Psoas muscle (tissue), 8 donors: Measurements from ENCODE around the gene LYPLA2. TPM values are rescaled to one million over a fixed set of nuclear protein-coding genes. Genes with fewer than 3 reads are reported as not detected.
A peak's percentile ranks its signal among the peaks of the same experiment; 100 is the strongest.
"Not testable (repeated sequence)": the region's sequence is repeated elsewhere in the genome, so short reads cannot be mapped to it uniquely, and the experiment has no call there.

Experiments
- ATAC-seq, 4 donors: fragments of 200-7000 bp; cut with Tn5 transposase; one replicate each; pipeline ENCODE4 v1.9.1; 2020; ENCODE audit warnings: moderate library complexity in 3 of 4, mild to moderate bottlenecking in 2 of 4
- DNase-seq, 2 donors: peaks; one replicate each; pipeline ENCODE4 v3.0.0-alpha.2; 2020
- H3K27ac ChIP-seq: fragments of 200-600 bp; one replicate; pipeline ENCODE4 v1.8.0; 2022
- H3K27me3 ChIP-seq, 3 donors: fragments of 200-600 bp in 1 of 3; one replicate each; pipeline versions ENCODE4 v1.6.1 to v1.8.0; 2013 to 2022; ENCODE audit warnings: low read length in 2 of 3, mild to moderate bottlenecking in 2 of 3, moderate library complexity in 1 of 3; ENCODE audit not compliant: insufficient read depth in 3 of 3
- H3K36me3 ChIP-seq, 2 donors: fragments of 200-600 bp in 1 of 2; one replicate each; pipeline versions ENCODE4 v1.6.1 to v1.8.0; 2013 to 2022; ENCODE audit warnings: low read depth in 1 of 2, mild to moderate bottlenecking in 1 of 2, moderate library complexity in 1 of 2; ENCODE audit not compliant: insufficient read depth in 1 of 2
- H3K4me1 ChIP-seq: fragments of 200-600 bp; one replicate; pipeline ENCODE4 v1.8.0; 2022
- H3K4me3 ChIP-seq: fragments of 200-600 bp; one replicate; pipeline ENCODE4 v1.8.0; 2022; ENCODE audit warnings: mild to moderate bottlenecking
- H3K9me3 ChIP-seq: fragments of 200-600 bp; one replicate; pipeline ENCODE4 v1.8.0; 2022
- CTCF ChIP-seq: fragments of 200-600 bp; IDR thresholded peaks from one replicate; pipeline ENCODE4 v1.8.0; 2022; ENCODE audit warnings: antibody characterized with exemption
- WGBS, 3 donors: extraction: QIAGEN DNeasy Blood & Tissue Kit; methylation state at CpG; one replicate each; pipeline versions ENCODE4 v1.1.6 to v1.1.7; 2013; 5-methylcytosine and 5-hydroxymethylcytosine counted together
- intact Hi-C, 2 donors: fragments of 100-400 bp; cut with DNase I; formaldehyde crosslinking; loops; one replicate each; pipeline versions ENCODE4 v1.11.0 to v1.14.2; 2022
- polyA plus RNA-seq, 3 donors: library from polyadenylated mRNA; stranded (reverse); fragments of 200-250 nt; gene quantifications; one replicate each; pipeline ENCODE4 v1.2.3, GENCODE V29; 2013
- total RNA-seq, 4 donors: library from RNA; stranded (reverse); fragmentation: NEBNext Ultra II Directional in 2 of 4; extraction: Animal tissue kit (Norgen Biotek cat#: 25700) in 2 of 4; gene quantifications; one replicate each; pipeline versions ENCODE4 v1.2.1 to v1.2.4, GENCODE V29; 2021 to 2023
- donor health status: healthy with polysubstance abuse.
- donor health status: DM: no; HTN: no; CAD: no; lungs with moderate emphysema.
- donor health status: Bipolar disorder and iron deficiency.
- donor health status: healthy.
- donor health status: DM: yes; HTN: yes; CAD: no.
- donor health status: DM: no; HTN: no; CAD: no.
- donor health status: DM: no; HTN: no; CAD: no.
- donor health status: DM: yes; HTN: yes; CAD: no.

LYPLA2 gene
- total and polyA plus RNA-seq, 7 donors = 24.0 to 97.6 (median 35.2) TPM

GRCh38 chr1:23793018-23793781, 2.3 kb downstream of the LYPLA2 start:
- Histone ChIP-seq H3K9me3 (no peaks in the 10 kb centered on the region), H3K27me3 (no peaks in the 10 kb centered on the region), H3K4me1 (peaks cover 21% of the 10 kb centered on the region), H3K36me3 (peaks cover 0 to 34% of the 10 kb centered on the region in 2 donors), H3K27ac (peak overlapping the region; percentile 9), H3K4me3 (no peak overlapping the region)
- 48 to 73% (median 50%) methylated on average over 16 of the region's 16 CpGs for WGBS, 3 donors
- DNase-seq (peak in 1 of 2 donors; percentile 62), ATAC-seq (peak in 2 of 4 donors; percentile 18 to 22)
- TF ChIP-seq CTCF = no peak
- intact Hi-C loops = no loop called here

- H3K27ac ChIP-seq = no peak overlapping the region
- H3K4me1 ChIP-seq = peaks cover 25% of the 10 kb centered on the region
- 52 to 55% (median 53%) methylated on average over 16 to 21 of the region's 21 CpGs for WGBS, 3 donors
- peaks cover 0 to 32% of the 10 kb centered on the region in 2 donors for H3K36me3 ChIP-seq
- no peaks in the 10 kb centered on the region for H3K9me3 ChIP-seq
- no peaks in the 10 kb centered on the region for H3K27me3 ChIP-seq
- intact Hi-C loops = no loop called here
- ATAC-seq (no peak), DNase-seq (peak in 1 of 2 donors; percentile 49)
- TF ChIP-seq CTCF = no peak
- H3K4me3 ChIP-seq = no peak overlapping the region
These were observed 3.2 kb downstream of the LYPLA2 start for GRCh38 chr1:23793861-23794731.

- peaks cover 0 to 32% of the 10 kb centered on the region in 2 donors for H3K36me3 ChIP-seq
- H3K4me3 ChIP-seq, H3K9me3 ChIP-seq, H3K27me3 ChIP-seq, DNase-seq, intact Hi-C loops, H3K27ac ChIP-seq, ATAC-seq: not testable (repeated sequence)
- H3K4me1 ChIP-seq = peaks cover 32% of the 10 kb centered on the region
- WGBS, 3 donors = 63 to 77% (median 67%) methylated on average over 7 to 9 of the region's 9 CpGs
These were observed 3.8 kb downstream of the LYPLA2 start for GRCh38 chr1:23794732-23795182.

GRCh38 chr1:23795676-23796465, 4.9 kb downstream of the LYPLA2 start:
- no peak for ATAC-seq
- Histone ChIP-seq H3K36me3 (peaks cover 0 to 32% of the 10 kb centered on the region in 2 donors), H3K4me3 (no peak overlapping the region), H3K27ac (no peak overlapping the region), H3K4me1 (peaks cover 25% of the 10 kb centered on the region), H3K9me3 (no peaks in the 10 kb centered on the region), H3K27me3 (no peaks in the 10 kb centered on the region)
- TF ChIP-seq CTCF = no peak
- intact Hi-C loops = no loop called here
- 64 to 81% (median 74%) methylated on average over 16 of the region's 16 CpGs for WGBS, 3 donors
- DNase-seq = no peak
